Stomach (tissue), 9 donors: ENCODE measurements around the gene ARRB1. TPM values are rescaled to one million over a fixed set of nuclear protein-coding genes. Genes with fewer than 3 reads are reported as not detected.
"Not testable (repeated sequence)": the region's sequence is repeated elsewhere in the genome, so short reads cannot be mapped to it uniquely, and the experiment has no call there.

Experiments used
- DNase-seq, 2 donors: peaks; one replicate each; pipeline versions ENCODE4 v3.0.0 to v3.0.0-alpha.2; 2013 to 2019
- H3K27ac ChIP-seq, 5 donors: fragments of 200-600 bp in 4 of 5; sonication (generic) in 4 of 5; one replicate each; pipeline ENCODE4 v1.5.1; 2013 to 2019; ENCODE audit warnings: mild to moderate bottlenecking in 1 of 5, moderate library complexity in 1 of 5
- H3K27me3 ChIP-seq, 3 donors: fragments of 200-600 bp; sonication (generic); one replicate each; pipeline ENCODE4 v1.5.1; 2017 to 2019; ENCODE audit warnings: mixed run types in 1 of 3
- H3K36me3 ChIP-seq, 4 donors: fragments of 200-600 bp; sonication (generic); 1 replicate in 3 of 4; 2 replicates in 1 of 4; pipeline ENCODE4 v1.5.1; 2016 to 2019
- H3K4me1 ChIP-seq, 4 donors: fragments of 200-600 bp; sonication (generic); one replicate each; pipeline ENCODE4 v1.5.1; 2016 to 2019
- H3K4me3 ChIP-seq, 4 donors: fragments of 200-600 bp; sonication (generic) in 3 of 4; one replicate each; pipeline ENCODE4 v1.5.1; 2016 to 2019; ENCODE audit warnings: mild to moderate bottlenecking in 1 of 4
- H3K9me3 ChIP-seq, 4 donors: fragments of 200-600 bp; sonication (generic); one replicate each; pipeline ENCODE4 v1.5.1; 2016 to 2019
- CTCF ChIP-seq, 7 experiments: fragments of 450-650 bp in 4 of 7; fragments of 200-600 bp in 3 of 7; sonication (generic) in 3 of 7; IDR thresholded peaks; one replicate each; pipeline ENCODE4 v1.5.1; 2016 to 2019; ENCODE audit warnings: antibody characterized with exemption in 7 of 7, control low read depth in 2 of 7, mild to moderate bottlenecking in 1 of 7
- EP300 ChIP-seq: sonication (generic); formaldehyde crosslinking; IDR thresholded peaks from one replicate; pipeline ENCODE4 v1.6.1; 2017; ENCODE audit warnings: antibody characterized with exemption
- POLR2A ChIP-seq, 4 donors: fragments of 450-650 bp; IDR thresholded peaks; one replicate each; pipeline ENCODE4 v1.6.1; 2016; ENCODE audit warnings: antibody characterized with exemption in 4 of 4, control low read depth in 2 of 4, mild to moderate bottlenecking in 1 of 4, moderate library complexity in 1 of 4
- POLR2AphosphoS5 ChIP-seq, 3 donors: sonication (generic); formaldehyde crosslinking; IDR thresholded peaks; one replicate each; pipeline ENCODE4 v1.6.1; 2016; ENCODE audit warnings: antibody characterized with exemption in 3 of 3
- WGBS, 5 donors: extraction: QIAGEN DNeasy Blood & Tissue Kit in 3 of 5; methylation state at CpG; one replicate each; pipeline versions ENCODE4 v1.1.5 to v1.1.7; 2013 to 2018; 5-methylcytosine and 5-hydroxymethylcytosine counted together
- intact Hi-C: fragments of 100-400 bp; cut with DNase I; formaldehyde crosslinking; loops from one replicate; pipeline ENCODE4 v1.15.1; 2023; ENCODE audit warnings: low total_unique reads
- polyA plus RNA-seq, 3 donors: library from polyadenylated mRNA; stranded (reverse); fragments of 200-250 nt; gene quantifications; one replicate each; pipeline ENCODE4 v1.2.3, GENCODE V29; 2013
- total RNA-seq, 5 donors: library from RNA; depleted of rRNA; stranded (reverse); fragments of >200 nt; gene quantifications; one replicate each; pipeline versions ENCODE4 v1.1.0 to v1.2.3, GENCODE V29; 2014 to 2016
- donor health status: healthy with polysubstance abuse.
- donor health status: Bipolar disorder and iron deficiency.
- donor health status: healthy.

The ARRB1 gene
- total and polyA plus RNA-seq, 8 donors = 18.0 to 151 (median 48.4) TPM

GRCh38 chr11:75277211-75277805, 74.2 kb downstream of the ARRB1 start:
- peak in 1 of 2 donors; percentile 7 for DNase-seq
- TF ChIP-seq POLR2AphosphoS5 (IDR thresholded peaks at IDR 0.05) (no peak), POLR2A (IDR thresholded peaks at IDR 0.05) (no peak), EP300 (no peak), CTCF (IDR thresholded peaks at IDR 0.05) (no peak)
- WGBS, 5 donors = 92 to 97% (median 96%) methylated on average over 11 of the region's 11 CpGs
- Histone ChIP-seq H3K4me3 (no peak overlapping the region), H3K9me3 (no peaks in the 10 kb centered on the region), H3K27ac (peak overlapping the region in 3 of 5 donors; percentile 52 to 67 (median 62)), H3K27me3 (no peaks in the 10 kb centered on the region), H3K36me3 (peaks cover 58 to 100% (median 100%) of the 10 kb centered on the region in 4 donors), H3K4me1 (peaks cover 5 to 36% (median 15%) of the 10 kb centered on the region in 4 donors)
- intact Hi-C loops = no loop called here

- intact Hi-C loops = no loop called here
- peak overlapping the region; percentile 7 to 67 (median 52) for H3K27ac ChIP-seq
- H3K36me3 ChIP-seq = peaks cover 58 to 100% (median 100%) of the 10 kb centered on the region in 4 donors
- DNase-seq = peak; percentile 9 to 15
- no peak overlapping the region for H3K4me3 ChIP-seq
- peaks cover 5 to 38% (median 15%) of the 10 kb centered on the region in 4 donors for H3K4me1 ChIP-seq
- H3K27me3 ChIP-seq = no peaks in the 10 kb centered on the region
- WGBS, 5 donors = 72 to 80% (median 77%) methylated on average over 6 of the region's 6 CpGs
- H3K9me3 ChIP-seq = no peaks in the 10 kb centered on the region
- no peak for TF ChIP-seq POLR2AphosphoS5 (IDR thresholded peaks at IDR 0.05)
- no peak for TF ChIP-seq POLR2A (IDR thresholded peaks at IDR 0.05)
- no peak for TF ChIP-seq CTCF (IDR thresholded peaks at IDR 0.05)
- no peak for TF ChIP-seq EP300
Measured at GRCh38 chr11:75276686-75277085, 74.8 kb downstream of the ARRB1 start.

GRCh38 chr11:75276186-75276585, 75.3 kb downstream of the ARRB1 start:
- DNase-seq = peak; percentile 1 to 14
- Histone ChIP-seq H3K4me3 (no peak overlapping the region), H3K4me1 (peaks cover 5 to 38% (median 18%) of the 10 kb centered on the region in 4 donors), H3K27me3 (no peaks in the 10 kb centered on the region), H3K9me3 (no peaks in the 10 kb centered on the region), H3K27ac (peak overlapping the region in 4 of 5 donors; percentile 42 to 67 (median 57)), H3K36me3 (peaks cover 54 to 100% (median 100%) of the 10 kb centered on the region in 4 donors)
- 35 to 79% (median 48%) methylated on average over 2 of the region's 2 CpGs for WGBS, 5 donors
- intact Hi-C loops = no loop called here
- TF ChIP-seq POLR2AphosphoS5 (IDR thresholded peaks at IDR 0.05) (no peak), CTCF (IDR thresholded peaks at IDR 0.05) (no peak), POLR2A (IDR thresholded peaks at IDR 0.05) (no peak), EP300 (no peak)

GRCh38 chr11:75275581-75275980, 75.9 kb downstream of the ARRB1 start:
- peak in 1 of 3 donors; percentile 35 for TF ChIP-seq POLR2AphosphoS5 (IDR thresholded peaks at IDR 0.05)
- no peak for TF ChIP-seq POLR2A (IDR thresholded peaks at IDR 0.05)
- peak; percentile 57 to 70 for DNase-seq
- Histone ChIP-seq H3K36me3 (peaks cover 52 to 100% (median 100%) of the 10 kb centered on the region in 4 donors), H3K4me3 (no peak overlapping the region), H3K9me3 (no peaks in the 10 kb centered on the region), H3K4me1 (peaks cover 2 to 33% (median 17%) of the 10 kb centered on the region in 4 donors), H3K27me3 (no peaks in the 10 kb centered on the region), H3K27ac (peak overlapping the region in 4 of 5 donors; percentile 52 to 67 (median 57))
- WGBS, 5 donors = 49 to 79% (median 63%) methylated on average over 6 of the region's 6 CpGs
- intact Hi-C loops = no loop called here

- not testable (repeated sequence) for H3K9me3 ChIP-seq, H3K27me3 ChIP-seq
Measured at GRCh38 chr11:75274716-75275115, 76.7 kb downstream of the ARRB1 start.

More at GRCh38 chr11:75274716-75275115, 76.7 kb downstream of the ARRB1 start:
- WGBS, 5 donors = 85 to 96% (median 92%) methylated on average over 3 of the region's 3 CpGs
- Histone ChIP-seq H3K4me1 (peaks cover 0 to 27% (median 12%) of the 10 kb centered on the region in 4 donors), H3K27ac (peak overlapping the region in 3 of 5 donors; percentile 52 to 67 (median 62)), H3K36me3 (peaks cover 55 to 100% (median 100%) of the 10 kb centered on the region in 4 donors)
- H3K4me3 ChIP-seq, intact Hi-C loops: not testable (repeated sequence)
- peak in 1 of 2 donors; percentile 0 for DNase-seq
